Tibial nerve (tissue), 3 donors: ENCODE measurements around the gene CYP1B1.
"Not testable (repeated sequence)": the region's sequence is repeated elsewhere in the genome, so short reads cannot be mapped to it uniquely, and the experiment has no call there.

Source experiments
- POLR2A ChIP-seq, 2 donors: fragments of 450-650 bp; IDR thresholded peaks; one replicate each; pipeline ENCODE4 v1.6.1; 2017; ENCODE audit warnings: antibody characterized with exemption in 2 of 2, mild to moderate bottlenecking in 2 of 2, moderate library complexity in 2 of 2
- TF ChIP-seq, protein P1 (sequence below), 5 experiments: fragments of 200-600 bp in 3 of 5; fragments of 450-650 bp in 2 of 5; sonication (generic) in 3 of 5; IDR thresholded peaks; one replicate each; pipeline ENCODE4 v1.5.1; 2016 to 2019; ENCODE audit warnings: antibody characterized with exemption in 5 of 5, mild to moderate bottlenecking in 3 of 5, moderate library complexity in 2 of 5

- TF ChIP-seq, protein P1, sequence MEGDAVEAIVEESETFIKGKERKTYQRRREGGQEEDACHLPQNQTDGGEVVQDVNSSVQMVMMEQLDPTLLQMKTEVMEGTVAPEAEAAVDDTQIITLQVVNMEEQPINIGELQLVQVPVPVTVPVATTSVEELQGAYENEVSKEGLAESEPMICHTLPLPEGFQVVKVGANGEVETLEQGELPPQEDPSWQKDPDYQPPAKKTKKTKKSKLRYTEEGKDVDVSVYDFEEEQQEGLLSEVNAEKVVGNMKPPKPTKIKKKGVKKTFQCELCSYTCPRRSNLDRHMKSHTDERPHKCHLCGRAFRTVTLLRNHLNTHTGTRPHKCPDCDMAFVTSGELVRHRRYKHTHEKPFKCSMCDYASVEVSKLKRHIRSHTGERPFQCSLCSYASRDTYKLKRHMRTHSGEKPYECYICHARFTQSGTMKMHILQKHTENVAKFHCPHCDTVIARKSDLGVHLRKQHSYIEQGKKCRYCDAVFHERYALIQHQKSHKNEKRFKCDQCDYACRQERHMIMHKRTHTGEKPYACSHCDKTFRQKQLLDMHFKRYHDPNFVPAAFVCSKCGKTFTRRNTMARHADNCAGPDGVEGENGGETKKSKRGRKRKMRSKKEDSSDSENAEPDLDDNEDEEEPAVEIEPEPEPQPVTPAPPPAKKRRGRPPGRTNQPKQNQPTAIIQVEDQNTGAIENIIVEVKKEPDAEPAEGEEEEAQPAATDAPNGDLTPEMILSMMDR (IDR thresholded peaks at IDR 0.05), result not testable (repeated sequence)
- not testable (repeated sequence) for TF ChIP-seq POLR2A (IDR thresholded peaks at IDR 0.05)
Observed at GRCh38 chr2:38090212-38090611, 14.3 kb upstream of the CYP1B1 start.
